Measurements from ENCODE around the gene CENPU.

Gene CENPU

DNA sequence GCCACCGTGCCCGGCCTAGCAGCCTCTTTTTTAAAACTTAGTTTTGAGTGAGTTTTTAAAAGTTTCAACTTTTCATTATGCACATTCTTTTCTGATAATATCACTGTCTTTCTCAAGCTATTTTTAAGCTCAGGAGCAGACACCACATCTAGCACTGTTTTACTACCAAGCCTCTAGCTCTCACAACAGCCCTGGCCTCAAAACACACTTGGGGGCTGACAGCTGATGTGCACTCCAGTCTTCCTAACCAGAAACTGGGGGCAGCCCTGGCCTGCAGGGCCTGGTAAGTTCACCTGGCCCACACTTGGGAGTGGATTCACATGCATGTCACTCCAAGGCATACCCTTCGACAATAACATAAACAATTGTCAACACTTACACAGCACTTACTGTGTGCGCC, 34.0 kb downstream of the CENPU start:
- no peak for DNase-seq

DNA sequence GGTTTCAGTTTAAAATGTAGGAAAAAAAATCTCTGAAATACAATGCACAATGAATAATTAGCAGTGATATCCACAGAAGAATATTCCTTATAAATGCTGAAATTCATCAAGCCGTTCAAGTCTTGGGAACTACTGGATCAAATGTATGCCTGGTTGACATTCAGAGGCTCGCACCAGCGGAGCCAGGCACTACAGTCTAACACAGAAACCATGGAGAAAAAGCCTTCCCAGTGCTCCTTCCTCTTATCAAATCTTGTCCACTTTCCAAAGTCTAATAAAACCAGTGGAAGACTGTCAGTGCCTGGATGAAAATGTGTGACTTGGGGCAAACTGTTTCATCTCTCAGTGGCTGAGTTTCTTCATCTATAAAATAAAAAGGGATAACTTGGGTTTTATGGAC, 35.9 kb downstream of the CENPU start:
- no peak for DNase-seq

DNA sequence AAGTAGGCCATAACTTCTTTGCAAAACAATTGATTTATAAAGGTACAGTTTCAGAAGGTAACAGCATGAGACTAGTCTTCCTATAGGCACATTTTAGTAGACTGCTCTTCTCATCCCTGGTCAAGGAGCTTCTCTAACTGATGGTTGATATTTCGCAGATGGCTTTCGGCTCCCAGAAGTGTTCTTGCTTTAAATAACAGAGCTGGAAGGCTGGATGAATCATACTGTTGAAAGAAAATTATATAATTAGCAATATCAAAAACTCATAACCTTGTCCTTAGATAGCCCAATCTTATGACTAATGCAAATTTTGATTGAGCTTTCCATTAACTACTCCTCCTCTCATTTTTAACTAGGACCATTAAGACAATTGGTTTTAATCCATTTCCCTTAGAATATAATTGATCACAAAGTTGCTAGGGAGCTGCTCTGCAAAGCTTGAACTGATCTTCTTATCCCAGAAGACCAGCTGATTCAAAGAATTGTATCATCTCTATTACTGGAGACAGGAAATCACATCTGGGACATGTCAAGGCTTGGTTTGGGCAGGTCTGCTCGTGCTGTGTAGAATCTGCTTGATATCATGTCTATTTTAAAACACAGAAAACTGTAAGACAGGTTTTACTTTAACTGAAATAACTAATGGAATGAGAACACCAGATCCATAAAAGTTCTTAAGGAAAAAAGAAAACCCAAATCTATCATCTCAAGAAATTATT, 38.6 kb downstream of the CENPU start:
- no peak for DNase-seq

DNA sequence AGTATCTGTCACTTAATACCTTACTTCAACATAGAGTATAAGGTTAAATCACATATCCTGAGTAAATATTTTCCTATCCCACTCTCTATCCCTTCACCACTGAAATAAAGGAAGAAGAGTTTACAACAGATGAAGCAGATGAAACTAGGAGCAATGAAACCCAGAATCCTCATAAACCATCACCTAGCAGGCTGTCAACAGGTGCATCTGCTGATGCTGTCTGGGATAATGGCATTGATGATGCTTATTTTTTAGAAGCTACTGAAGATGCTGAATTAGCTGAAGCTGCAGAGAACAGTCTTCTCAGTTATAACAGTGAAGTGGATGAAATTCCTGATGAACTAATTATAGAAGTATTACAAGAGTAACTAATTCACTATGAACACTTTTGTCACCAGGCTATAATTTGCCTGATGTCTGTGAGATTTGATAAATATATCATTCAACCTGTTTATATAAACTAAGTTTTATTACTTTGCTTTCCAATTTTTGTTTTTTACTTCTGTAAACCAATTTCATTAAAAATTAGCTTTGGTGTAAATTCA, 39.4 kb downstream of the CENPU start:
- DNase-seq = no peak

DNA sequence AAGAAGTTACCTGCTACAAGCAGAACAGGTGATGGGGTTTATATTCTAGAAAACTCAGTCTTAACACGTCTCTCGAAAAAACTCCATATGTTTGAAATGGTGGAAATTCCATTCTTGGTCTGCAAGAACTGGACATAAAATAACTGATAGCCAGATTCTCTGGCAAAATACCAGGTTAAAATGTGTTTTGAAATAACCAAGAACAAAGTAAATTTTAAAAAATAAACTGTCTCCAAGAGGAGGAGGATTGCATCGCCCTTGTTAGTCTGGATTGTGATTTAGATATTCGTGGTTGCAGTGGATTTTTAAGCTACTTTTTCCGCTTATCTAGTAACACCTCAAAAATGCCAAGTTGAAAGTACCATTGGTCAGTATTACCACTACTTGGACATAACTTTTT, 40.8 kb downstream of the CENPU start:
- DNase-seq = no peak

DNA sequence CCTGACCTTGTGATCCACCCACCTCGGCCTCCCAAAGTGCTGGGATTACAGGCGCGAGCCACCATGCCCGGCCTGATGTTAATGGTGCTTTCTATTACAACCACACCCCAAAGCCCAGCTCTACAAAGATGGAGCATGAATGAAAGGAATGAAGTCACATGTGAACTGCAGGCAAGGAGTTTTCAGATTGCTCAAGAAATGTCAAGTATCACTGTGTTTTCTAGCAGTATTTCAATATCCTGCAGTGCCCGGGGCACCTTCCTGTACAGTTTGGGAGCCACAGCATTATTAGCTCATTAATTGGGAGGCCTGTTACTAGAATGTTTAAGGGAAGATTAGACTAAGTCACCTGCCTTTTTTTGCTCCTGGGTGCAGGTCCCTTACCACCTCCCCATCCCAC, 44.2 kb downstream of the CENPU start:
- no peak for DNase-seq

DNA sequence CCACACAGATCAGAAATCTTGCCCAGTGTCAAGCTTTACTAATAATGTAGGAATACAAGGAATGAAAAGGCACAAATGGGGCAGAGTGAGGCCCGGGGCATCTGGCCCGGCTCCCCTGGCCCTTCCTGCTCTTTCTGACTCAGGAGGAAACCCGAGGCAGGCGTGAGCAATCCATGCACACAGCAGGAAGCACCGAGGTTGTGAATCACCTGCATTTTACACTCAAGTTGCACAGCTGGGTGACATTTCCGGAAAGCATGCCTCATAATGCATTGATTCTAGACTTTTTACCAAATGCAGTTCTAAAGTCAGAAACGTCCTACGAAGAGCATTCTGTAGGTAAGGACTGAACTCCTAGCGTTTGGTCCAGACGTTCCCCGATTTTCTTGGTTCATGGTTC, 45.4 kb downstream of the CENPU start:
- no peak for DNase-seq

DNA sequence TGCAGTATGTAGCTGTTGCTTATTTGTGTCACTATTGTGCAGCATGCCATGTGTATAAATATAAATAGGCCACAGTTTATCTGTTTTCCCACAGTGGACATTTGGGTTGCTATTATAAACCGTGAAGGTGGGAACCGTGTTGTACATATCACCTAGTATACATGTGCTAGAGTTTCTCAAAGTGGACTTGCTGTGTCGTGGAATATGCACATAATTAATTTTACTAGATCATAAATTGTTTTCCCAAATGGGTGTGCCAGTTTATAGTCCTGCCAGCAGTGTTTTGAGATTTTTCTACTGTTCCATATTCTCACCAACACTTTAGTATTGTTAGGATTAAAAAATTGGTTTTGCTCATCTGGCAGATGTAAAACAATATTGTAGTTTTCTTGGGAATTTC, 45.9 kb downstream of the CENPU start:
- no peak for DNase-seq

DNA sequence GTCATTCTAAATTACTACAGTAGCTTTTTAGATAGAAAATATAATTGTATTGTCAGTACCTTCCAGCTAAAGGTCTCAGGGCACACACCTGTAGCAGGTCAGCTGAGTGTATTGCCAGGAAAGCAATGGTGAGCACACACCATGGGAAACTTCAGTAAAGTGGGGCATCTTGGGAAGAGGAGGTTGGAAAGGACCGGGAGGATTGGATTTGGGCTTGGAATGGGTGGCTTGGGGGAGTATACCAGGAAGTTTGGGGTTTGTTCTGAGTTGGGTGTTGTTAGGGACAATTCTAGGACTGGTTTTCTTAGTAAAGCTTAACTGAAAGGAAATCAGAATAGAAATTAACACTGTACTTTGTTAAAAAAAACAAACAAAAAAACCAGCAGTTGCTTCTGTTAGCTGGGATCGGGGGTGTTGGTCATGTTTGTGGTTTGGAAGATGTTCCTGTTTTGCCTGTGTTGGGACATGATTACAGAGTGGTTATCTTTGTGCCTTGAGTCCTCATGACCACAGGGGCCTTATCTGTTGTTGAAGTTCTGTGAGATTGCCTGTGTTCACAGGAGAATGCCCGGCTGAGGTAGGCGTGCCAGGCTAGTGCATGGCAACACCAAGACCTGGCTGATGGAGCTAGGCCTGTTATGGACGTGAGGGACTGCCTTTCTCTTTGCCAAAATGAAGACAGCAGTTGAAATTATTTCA, 49.3 kb downstream of the CENPU start:
- peak; percentile 95 for DNase-seq

DNA sequence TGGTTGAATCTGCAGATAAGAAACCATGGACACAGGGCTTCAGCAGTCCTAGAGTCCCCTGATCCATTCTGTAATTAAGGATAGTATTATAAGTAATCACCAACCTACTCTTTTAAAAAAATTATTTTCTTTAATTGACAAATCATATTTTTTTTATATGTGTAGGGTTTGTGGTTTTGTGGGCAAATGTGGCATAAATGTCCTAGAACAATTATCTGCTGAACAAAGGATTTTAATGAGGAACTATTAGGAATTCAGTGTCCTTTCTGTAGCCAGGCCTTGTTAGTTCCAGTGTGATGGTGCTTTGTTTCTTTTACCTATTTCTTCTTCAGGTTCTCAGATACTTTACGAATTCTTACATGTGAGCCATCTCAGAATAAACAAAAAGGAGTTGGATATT, 52.0 kb downstream of the CENPU start:
- no peak for DNase-seq

DNA sequence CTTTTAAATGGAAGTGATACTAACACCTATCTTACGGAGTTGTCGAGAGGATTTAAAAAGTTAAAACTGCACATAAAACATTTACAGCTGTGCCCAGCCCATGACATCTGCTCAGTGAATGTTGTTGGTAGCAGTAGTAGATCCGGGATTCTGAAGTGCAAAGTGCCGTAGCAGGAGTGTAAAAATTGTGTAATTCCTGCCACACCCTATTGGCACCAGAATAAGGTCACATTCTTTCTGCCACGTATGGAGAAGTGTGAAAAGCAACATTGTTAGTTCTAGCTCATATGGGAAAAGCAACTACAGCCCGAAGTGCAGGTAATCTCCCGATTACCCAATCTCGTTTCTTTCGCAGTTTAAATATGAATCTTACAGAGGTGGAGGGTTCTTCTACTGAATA, 53.2 kb downstream of the CENPU start:
- DNase-seq = peak; percentile 48

DNA sequence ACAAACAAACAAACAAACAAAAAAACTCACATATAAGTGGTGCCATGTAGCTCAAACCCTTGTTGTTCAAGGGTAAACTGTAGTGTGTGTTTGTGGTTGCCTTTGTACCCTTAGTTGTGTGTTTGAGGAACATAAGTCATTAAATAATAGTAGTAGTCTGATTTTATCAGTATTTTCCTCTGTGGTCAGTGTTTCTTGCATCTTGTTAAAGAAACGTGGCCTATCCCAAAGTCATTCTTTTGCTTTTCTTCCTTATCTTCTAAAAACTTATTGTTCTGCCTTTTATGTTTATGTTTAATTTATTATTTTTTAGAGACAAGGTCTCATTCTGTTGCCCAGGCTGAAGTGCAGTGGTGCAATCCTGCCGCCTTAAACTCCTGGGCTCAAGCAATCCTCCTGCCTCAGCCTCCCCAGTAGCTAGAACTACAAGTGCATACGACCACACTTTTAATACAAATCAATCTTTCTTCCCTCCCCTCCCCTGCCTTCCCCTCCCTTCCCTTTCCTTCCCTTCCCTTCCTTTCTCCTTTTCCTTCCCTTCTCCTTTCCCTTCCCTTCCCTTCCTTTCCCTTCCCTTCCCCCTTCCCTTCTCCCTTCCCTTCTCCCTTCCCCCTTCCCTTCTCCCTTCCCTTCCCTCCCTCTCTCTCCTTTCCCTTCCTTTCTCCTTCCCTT, 57.9 kb downstream of the CENPU start:
- DNase-seq = no peak

DNA sequence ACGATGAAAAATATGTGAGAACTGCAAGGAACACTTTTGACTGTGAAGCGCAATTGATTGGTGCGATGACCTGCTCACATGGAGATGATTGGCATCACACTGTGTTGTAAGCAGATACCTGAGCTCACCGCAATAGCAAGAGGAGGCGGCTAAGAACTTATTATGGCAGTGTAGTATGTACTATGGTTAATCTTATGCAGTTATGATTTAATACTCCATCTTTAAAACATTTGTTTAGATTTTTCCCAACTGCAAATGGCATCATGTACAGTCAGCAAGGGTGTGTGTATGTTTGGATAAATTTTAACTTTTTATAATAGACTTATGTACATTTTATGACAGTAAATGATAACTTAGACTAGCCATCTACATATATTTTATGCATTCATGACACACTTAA, 58.9 kb downstream of the CENPU start:
- DNase-seq = no peak

DNA sequence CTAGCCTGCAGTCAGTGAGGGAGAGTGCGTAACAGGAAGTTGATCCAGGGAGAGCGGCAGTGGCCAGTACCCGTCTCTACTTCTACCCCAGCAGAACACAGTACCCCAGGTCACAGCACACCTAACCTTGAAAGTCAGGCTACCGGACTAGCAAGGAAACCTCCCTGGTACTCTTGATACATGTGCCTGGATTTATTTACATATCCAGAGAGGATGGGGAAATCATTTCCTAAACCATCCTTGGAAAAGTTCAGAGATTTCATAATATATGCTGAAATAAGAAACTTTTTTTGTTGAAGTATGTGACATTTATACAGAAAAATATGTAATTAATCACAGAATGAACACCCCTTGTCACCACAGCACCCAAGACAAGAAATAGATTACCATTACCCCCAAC, 59.9 kb downstream of the CENPU start:
- no peak for DNase-seq

DNA sequence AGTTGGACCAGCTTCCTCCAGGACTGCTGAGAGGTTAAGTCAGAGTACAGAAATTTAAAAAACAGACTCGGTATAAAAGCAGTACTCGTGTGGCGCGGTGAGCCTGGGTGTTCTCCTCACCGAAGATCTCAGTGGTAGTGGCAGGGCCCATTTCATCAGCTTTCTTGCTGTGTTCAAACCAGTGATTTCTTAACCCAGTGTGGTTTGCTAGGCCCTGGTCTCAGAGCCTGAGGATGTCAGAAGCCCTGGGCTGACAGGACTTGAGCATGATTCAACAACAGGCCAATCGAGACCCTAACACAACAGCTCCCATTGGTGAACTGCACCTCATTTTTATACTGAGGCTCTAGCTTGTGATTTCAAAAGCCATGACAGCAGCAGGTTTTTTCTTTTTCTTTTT, 61.2 kb downstream of the CENPU start:
- peak; percentile 69 for DNase-seq

DNA sequence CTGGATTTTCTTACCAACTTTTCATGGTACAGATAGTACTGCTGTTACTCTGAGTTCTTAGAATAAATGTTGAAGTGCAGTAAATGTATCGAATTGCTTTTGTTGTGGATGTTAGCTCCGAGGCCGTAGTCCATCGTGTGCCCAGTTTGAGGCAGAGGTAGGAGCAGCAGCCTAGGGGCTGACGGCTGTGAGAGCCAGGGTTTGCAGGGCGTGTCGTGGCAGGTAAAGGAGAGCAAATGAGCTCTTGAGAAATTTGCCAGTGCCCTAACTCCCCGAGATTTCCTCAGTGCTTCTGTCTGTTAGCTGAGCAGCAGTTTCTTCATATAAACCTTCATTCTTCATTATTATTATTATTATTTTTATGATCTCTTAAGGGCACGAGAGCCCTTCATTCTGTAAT, 62.8 kb downstream of the CENPU start:
- no peak for DNase-seq

DNA sequence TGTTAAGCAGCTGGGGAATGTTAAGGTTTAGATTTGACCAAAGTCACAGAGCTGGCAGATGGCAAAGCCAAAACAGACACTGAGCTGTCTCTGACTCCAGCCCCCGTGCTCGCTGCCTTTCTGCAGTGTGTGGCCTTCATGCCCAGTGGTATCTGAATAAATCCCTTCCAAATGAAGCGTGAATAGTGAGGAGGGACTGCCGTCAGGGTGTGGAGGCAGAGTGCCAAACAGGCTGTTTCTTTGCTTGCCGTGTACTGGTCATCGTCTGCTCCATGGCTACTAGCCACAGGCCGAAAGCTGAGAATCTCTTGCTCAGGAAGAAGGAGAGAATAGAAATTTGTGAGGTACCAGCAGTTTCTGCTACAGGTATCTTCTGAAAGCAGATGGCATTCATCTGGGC, 64.6 kb downstream of the CENPU start:
- DNase-seq = no peak

DNA sequence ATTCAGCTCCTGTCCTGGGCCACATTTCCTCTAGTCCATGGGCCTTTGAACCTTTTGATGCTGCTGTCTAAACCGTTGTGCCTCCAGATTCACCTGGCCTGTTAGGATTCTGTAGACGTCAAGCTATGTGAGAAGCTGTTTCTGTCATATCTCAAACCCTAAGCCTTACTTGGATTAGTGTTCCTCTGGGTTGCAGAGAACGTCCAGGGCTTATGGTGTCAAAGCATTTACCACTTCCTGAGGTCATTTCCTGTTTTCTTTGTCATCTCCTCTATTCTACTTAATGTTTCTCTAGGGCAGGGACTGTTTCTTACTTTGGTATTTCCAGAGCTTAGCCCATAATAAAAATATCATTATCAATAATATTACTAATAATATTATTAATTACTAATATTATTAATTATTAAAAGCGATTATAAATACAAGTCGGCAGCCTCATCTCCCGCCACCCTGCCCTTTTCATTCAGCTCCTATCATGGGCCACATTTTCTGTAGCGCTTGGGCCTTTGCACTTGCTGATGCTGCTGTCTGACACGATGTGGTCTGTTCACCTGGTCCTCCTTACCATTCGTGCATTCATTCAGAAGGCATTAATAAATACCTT, 65.3 kb downstream of the CENPU start:
- DNase-seq = peak; percentile 86

DNA sequence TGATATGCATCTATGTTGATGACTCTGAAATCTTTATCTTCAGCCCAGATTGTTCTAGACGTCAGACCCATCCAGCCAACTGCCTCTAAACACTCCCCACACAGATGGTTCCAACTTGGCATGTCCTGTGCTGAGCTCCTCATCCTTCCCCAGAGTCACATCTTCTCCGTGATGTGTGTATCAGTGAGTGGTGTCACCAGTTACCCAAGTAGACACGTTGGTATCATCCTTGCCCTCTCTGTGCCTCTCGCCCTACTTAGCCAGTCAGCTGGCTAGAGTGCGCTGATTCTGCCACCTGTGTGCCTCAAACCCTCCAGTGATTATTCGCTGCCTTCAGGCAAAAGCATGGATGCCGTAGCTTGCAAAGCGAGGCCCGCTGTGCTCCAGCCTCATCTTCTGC, 65.8 kb downstream of the CENPU start:
- DNase-seq = no peak

DNA sequence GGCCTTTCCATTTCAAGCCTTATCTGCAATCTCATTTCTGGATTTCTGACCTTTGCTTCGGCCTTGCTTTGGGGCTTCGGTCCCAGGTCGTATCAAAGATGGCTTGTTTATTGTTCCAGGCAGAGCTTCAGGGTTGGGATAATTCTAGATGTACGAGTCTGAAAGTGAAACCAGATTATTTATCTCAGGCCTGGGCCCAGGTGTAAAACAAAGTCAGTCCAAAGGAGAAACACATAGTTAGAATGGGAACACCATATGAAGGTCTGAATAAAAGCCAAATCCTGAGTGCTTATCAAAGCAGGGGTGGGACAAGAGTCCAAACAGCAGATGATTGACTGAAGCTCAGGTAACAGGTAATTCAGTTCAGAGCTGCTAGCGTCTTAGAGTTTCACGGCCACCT, 67.2 kb downstream of the CENPU start:
- no peak for DNase-seq

DNA sequence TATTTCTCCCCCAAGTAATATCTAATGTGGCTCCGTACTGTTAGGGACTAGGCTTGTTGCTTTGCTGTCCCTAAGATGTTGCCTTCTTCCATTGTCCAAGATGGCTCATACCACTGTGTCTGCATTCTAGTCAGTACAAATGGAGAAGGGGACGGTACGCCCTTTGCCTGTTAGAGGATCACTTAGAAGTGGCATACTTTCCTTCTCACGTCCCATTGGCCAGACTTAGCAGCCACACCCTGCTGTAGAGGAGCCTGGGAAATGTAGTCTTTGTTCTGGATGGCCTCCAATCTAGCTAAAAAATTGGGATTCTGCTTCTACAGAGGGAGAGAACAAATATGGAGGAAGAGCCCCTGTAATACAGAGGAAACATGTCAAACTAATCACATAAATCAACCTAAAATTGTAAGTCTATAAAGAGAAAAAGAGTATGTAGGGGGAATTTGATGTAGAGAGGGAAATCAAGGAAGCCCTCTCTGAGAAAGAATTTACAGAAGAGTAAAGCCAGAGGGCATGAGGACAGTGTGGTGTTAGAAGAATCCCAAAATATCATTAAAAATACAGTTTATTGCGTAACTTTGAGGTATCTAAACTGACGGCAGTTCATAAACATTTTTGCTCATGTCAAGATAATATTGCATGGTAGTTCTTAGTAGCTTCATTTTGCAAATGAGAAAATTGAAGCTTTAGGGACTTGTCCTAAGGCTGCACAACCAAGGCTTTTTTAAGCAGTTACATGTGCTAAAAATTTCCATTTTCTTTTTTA, 69.3 kb downstream of the CENPU start:
- DNase-seq = peak; percentile 61

DNA sequence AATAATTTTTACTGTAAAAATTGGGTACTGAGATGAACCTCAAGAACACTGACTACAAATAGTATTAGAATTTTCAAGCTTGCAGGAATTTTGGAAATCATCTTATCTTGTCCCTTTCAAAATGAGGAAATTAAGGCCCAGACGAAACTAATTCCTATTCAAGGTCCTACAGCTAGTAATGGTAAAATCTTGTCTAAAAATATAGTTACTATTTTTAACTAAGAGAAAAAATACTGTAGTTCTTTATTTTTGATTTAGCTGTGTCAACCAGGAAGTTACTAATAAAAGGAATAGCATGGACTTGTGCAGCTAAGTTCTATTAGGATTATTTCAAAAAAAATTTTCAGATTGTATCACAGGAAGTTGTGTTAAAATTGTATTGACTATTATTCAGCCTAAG, 71.7 kb downstream of the CENPU start:
- DNase-seq = peak; percentile 67

DNA sequence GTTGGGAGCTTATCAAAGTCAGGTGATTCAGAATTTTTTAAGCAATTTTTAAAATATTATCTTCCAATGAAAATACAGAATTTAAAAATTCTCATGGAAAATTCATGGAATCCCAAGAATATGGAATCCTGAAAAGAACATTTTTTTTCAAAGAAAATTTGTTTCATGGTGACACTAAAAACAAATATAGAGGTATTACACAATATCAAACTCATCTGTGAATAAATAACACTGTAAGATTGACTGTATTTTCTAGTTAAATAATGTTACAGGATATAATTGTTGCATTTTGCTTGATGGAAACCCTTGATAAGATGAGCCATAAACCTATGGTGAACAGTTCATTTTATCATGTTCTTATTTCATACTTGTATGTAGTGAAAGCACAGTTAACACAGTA, 72.9 kb downstream of the CENPU start:
- DNase-seq = no peak

Measured in MV-4-11 (cell line).